Endothelial cell of umbilical vein (primary cell): ENCODE measurements around the gene LCLAT1. TPM values are rescaled to one million over a fixed set of nuclear protein-coding genes. Genes with fewer than 3 reads are reported as not detected.

Experiments used
- BruUV-seq: library from RNA; stranded (reverse); fragments of 400-500 nt; replicated peaks from 2 replicates; lab custom pipeline; 2021; lab: Mats Ljungman, UMichigan
- CTCF ChIA-PET: fragments of 300-600, 350-600 bp; sonication (Branson Sonifier 250); formaldehyde crosslinking; loops from one replicate; lab custom pipeline; 2021; ENCODE audit warnings: antibody characterized with exemption, inconsistent platforms; lab: Charles Lee
- POLR2A ChIA-PET: fragments of 300-600, 350-600 bp; sonication (Branson Sonifier 250); formaldehyde crosslinking; loops from one replicate; lab custom pipeline; 2021; ENCODE audit warnings: antibody characterized with exemption, inconsistent platforms; lab: Charles Lee
- DNase-seq: peaks from one replicate; pipeline ENCODE4 v3.0.0-alpha.2; 2011; ENCODE audit warnings: low read depth, low spot score
- FAIRE-seq: peaks from 2 replicates; lab custom pipeline; 2011; peaks lifted over from hg19 to GRCh38; lab: Jason Lieb, UNC
- H2AFZ ChIP-seq: 2 replicates; pipeline ENCODE4 v1.6.0; 2012; ENCODE audit warnings: low read depth, low read length, control low read depth, inconsistent platforms
- H3K27ac ChIP-seq: 2 replicates; pipeline ENCODE4 v1.5.1; 2011; ENCODE audit warnings: low read depth, mild to moderate bottlenecking, control low read depth, low read length, moderate library complexity; ENCODE audit not compliant: insufficient read depth
- H3K27me3 ChIP-seq, 2 experiments: 2 replicates each; pipeline versions ENCODE4 v1.6.0 to v1.6.1; 2011; ENCODE audit warnings: low read length in 2 of 2, mixed read lengths in 1 of 2; ENCODE audit not compliant: control insufficient read depth in 2 of 2, insufficient read depth in 2 of 2
- H3K36me3 ChIP-seq, 2 experiments: 2 replicates in 1 of 2; 3 replicates in 1 of 2; pipeline ENCODE4 v1.5.1; 2011; ENCODE audit warnings: low read length in 2 of 2, mild to moderate bottlenecking in 1 of 2, moderate library complexity in 1 of 2; ENCODE audit not compliant: control insufficient read depth in 2 of 2, insufficient read depth in 2 of 2; ENCODE audit errors: extremely low read depth in 1 of 2
- H3K4me1 ChIP-seq: 3 replicates; pipeline ENCODE4 v1.5.1; 2011; ENCODE audit warnings: mild to moderate bottlenecking, low read length; ENCODE audit not compliant: control insufficient read depth, insufficient read depth; ENCODE audit errors: extremely low read depth
- H3K4me2 ChIP-seq: 2 replicates; pipeline ENCODE4 v1.6.1; 2011; ENCODE audit warnings: low read length, control low read depth, mixed read lengths; ENCODE audit not compliant: insufficient read depth
- H3K4me3 ChIP-seq, 3 experiments: fragments of 200-600 bp in 1 of 3; sonication (generic), shearing (Covaris generic) in 1 of 3; replicated peaks in 1 of 3; 2 replicates each; pipeline ENCODE4 v1.5.1; 2011 to 2016; ENCODE audit warnings: control low read depth in 3 of 3, low read length in 3 of 3, mild to moderate bottlenecking in 2 of 3, inconsistent platforms in 1 of 3, low read depth in 1 of 3, moderate library complexity in 1 of 3; ENCODE audit not compliant: insufficient read depth in 1 of 3
- H3K79me2 ChIP-seq: 2 replicates; pipeline ENCODE4 v1.6.0; 2012; ENCODE audit warnings: low read length, inconsistent platforms; ENCODE audit not compliant: control insufficient read depth, insufficient read depth
- H3K9ac ChIP-seq: replicated peaks from 2 replicates; pipeline ENCODE3; 2011; ENCODE audit warnings: low read length, control low read depth; ENCODE audit not compliant: insufficient read depth; ENCODE audit errors: extremely low read depth
- H3K9me1 ChIP-seq: replicated peaks from 3 replicates; pipeline ENCODE4 v1.6.0; 2011; ENCODE audit warnings: mild to moderate bottlenecking, low read length; ENCODE audit not compliant: control insufficient read depth, insufficient read depth; ENCODE audit errors: extremely low read depth
- H3K9me3 ChIP-seq: replicated peaks from 2 replicates; pipeline ENCODE4 v1.5.1; 2012; ENCODE audit warnings: low read length, inconsistent platforms; ENCODE audit not compliant: control insufficient read depth, insufficient read depth
- H4K20me1 ChIP-seq: replicated peaks from 2 replicates; pipeline ENCODE3; 2011; ENCODE audit warnings: mild to moderate bottlenecking, low read length; ENCODE audit not compliant: control insufficient read depth, insufficient read depth; ENCODE audit errors: extremely low read depth
- CTCF ChIP-seq, 2 donors: IDR thresholded peaks; 1 replicate in 1 of 2; 2 replicates in 1 of 2; pipeline ENCODE4 v1.5.1; 2011; ENCODE audit warnings: low read length in 2 of 2, mild to moderate bottlenecking in 2 of 2, moderate library complexity in 2 of 2, control low read depth in 1 of 2, inconsistent platforms in 1 of 2, low read depth in 1 of 2; ENCODE audit not compliant: insufficient read depth in 1 of 2; ENCODE audit errors: extremely low read depth in 1 of 2
- EZH2 ChIP-seq: IDR thresholded peaks from 2 replicates; pipeline ENCODE4 v1.6.1; 2012; ENCODE audit warnings: borderline replicate concordance, low read depth, mild to moderate bottlenecking, moderate library complexity, low read length, inconsistent platforms; ENCODE audit not compliant: severe bottlenecking
- FOS ChIP-seq: IDR thresholded peaks from 2 replicates; pipeline ENCODE4 v1.6.1; 2011; ENCODE audit warnings: mild to moderate bottlenecking, low read length, moderate library complexity, borderline replicate concordance; ENCODE audit not compliant: insufficient read depth
- GATA2 ChIP-seq: IDR thresholded peaks from 2 replicates; pipeline ENCODE4 v1.7.0; 2011; ENCODE audit warnings: low read depth, mild to moderate bottlenecking, moderate library complexity, mixed read lengths, low read length; ENCODE audit not compliant: insufficient read length, insufficient read depth
- JUN ChIP-seq: IDR thresholded peaks from 2 replicates; pipeline ENCODE4 v1.6.1; 2011; ENCODE audit warnings: borderline replicate concordance, low read depth; ENCODE audit not compliant: insufficient read length, insufficient read depth
- MYC ChIP-seq: IDR thresholded peaks from one replicate; pipeline ENCODE4 v1.6.1; 2011; ENCODE audit warnings: mild to moderate bottlenecking, low read depth, low read length
- POLR2A ChIP-seq: IDR thresholded peaks from 2 replicates; pipeline ENCODE4 v1.6.1; 2012; ENCODE audit warnings: low read depth, mild to moderate bottlenecking, control low read depth, low read length
- POLR2AphosphoS5 ChIP-seq: IDR thresholded peaks from 2 replicates; pipeline ENCODE4 v1.6.1; 2012; ENCODE audit warnings: low read depth, mild to moderate bottlenecking, control low read depth, low read length, moderate library complexity; ENCODE audit not compliant: insufficient read depth
- dilution Hi-C: fragments of 300-500 bp; cut with MboI; formaldehyde crosslinking; loops from one replicate; pipeline ENCODE4 v1.15.0; 2019; ENCODE audit warnings: low sequenced_read_pairs; ENCODE audit not compliant: extremely low pct_ligation_motif_present
- intact Hi-C: fragments of 100-400 bp; cut with micrococcal nuclease; formaldehyde crosslinking; loops from one replicate; pipeline ENCODE4 v1.10.0; 2022
- polyA plus RNA-seq, 4 experiments: library from polyadenylated mRNA; depleted of rRNA in 3 of 4; stranded (reverse) in 3 of 4; unstranded in 1 of 4; fragments of >200 nt; gene quantifications; 2 replicates each; pipeline versions ENCODE4 v1.2.1 to v1.2.3, GENCODE V29; 2011 to 2012; ENCODE audit warnings: missing spikeins in 1 of 4
- total RNA-seq: library from RNA; stranded (reverse); gene quantifications from 2 replicates; pipeline ENCODE4 v1.2.3, GENCODE V29; 2021
- TF ChIP-seq, protein P1 (sequence below): IDR thresholded peaks from 2 replicates; pipeline ENCODE4 v1.6.1; 2011; ENCODE audit not compliant: insufficient read depth, insufficient read length

LCLAT1 gene
- total and polyA plus RNA-seq, 2 donors (not counting 3 experiments of a cell fraction or from before 2014, with no cell fraction given): 6.1 to 20.8 TPM

- Histone ChIP-seq H3K4me3 (no peak overlapping the region), H3K79me2 (no peaks in the 10 kb centered on the region), H3K4me1 (no peaks in the 10 kb centered on the region), H3K9me3 (no peaks in the 10 kb centered on the region), H3K36me3 (no peaks in the 10 kb centered on the region), H3K9me1 (no peaks in the 10 kb centered on the region), H3K27me3 (no peaks in the 10 kb centered on the region), H4K20me1 (no peaks in the 10 kb centered on the region), H2AFZ (no peak overlapping the region), H3K27ac (no peak overlapping the region), H3K4me2 (no peak overlapping the region), H3K9ac (no peak overlapping the region)
- ChIA-PET CTCF (no interaction called here), POLR2A (no interaction called here)
- DNase-seq (no peak), FAIRE-seq (no peak)
- intact Hi-C loops: no loop called here
- no peak for TF ChIP-seq GATA2
- TF ChIP-seq JUN: no peak
- TF ChIP-seq MYC: no peak
- TF ChIP-seq FOS: no peak
- TF ChIP-seq, protein P1, sequence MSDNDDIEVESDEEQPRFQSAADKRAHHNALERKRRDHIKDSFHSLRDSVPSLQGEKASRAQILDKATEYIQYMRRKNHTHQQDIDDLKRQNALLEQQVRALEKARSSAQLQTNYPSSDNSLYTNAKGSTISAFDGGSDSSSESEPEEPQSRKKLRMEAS: no peak
- no peak for TF ChIP-seq POLR2AphosphoS5
- TF ChIP-seq EZH2: no peak
- TF ChIP-seq POLR2A: no peak
- TF ChIP-seq CTCF (IDR thresholded peaks at IDR 0.05; ENCODE audit: extremely low read depth in 1 of 2, insufficient read depth in 1 of 2, low read depth in 1 of 2, low read length in 2 of 2): no peak
- BruUV-seq: no TSS peak
- dilution Hi-C loops: no loop called here
Measured at GRCh38 chr2:30608643-30609042, 161.6 kb downstream of the LCLAT1 start.
